ENCODE data around the gene RSAD1.

- TF ChIP-seq CTCF (IDR thresholded peaks at IDR 0.05) (no peak), POLR2AphosphoS5 (IDR thresholded peaks at IDR 0.05) (no peak), EP300 (IDR thresholded peaks at IDR 0.05) (no peak)
Observed at GRCh38 chr17:50429793-50430192, 48.9 kb upstream of the RSAD1 start.

Measured in suprapubic skin (tissue), 4 donors.